ENCODE results near the gene STOML2. TPM values are rescaled to one million over a fixed set of nuclear protein-coding genes. Genes with fewer than 3 reads are reported as not detected.

Gene STOML2
- total RNA-seq, 1 experiment from 2014 or later: 109 TPM

DNA sequence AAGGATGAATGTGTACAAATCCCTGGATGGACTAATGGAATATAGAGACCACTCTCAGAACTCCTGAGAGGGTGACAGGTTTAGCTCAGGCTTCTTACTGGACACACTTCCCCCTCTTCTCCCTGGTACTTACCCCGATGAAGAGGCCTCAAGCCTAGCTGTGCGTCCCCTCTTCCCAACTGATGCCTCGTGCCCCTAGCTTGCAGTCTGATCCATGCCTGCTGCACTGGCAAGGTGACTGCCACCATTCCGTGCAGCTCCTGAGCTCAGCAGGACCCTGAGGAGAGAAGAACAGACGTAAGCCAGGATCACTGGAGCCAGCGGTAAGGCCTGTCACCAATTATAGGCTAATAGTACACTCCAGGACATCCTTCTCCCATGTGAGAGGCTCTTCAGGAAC is 5.5 kb upstream of the STOML2 start:
- no peaks in the 10 kb centered on the region for H3F3A ChIP-seq (ENCODE audit: insufficient read depth, low read depth)
- H3K4me1 ChIP-seq (replicated peaks; ENCODE audit: insufficient read depth): peaks cover 15% of the 10 kb centered on the region
- H3K36me3 ChIP-seq (ENCODE audit: low read depth): no peaks in the 10 kb centered on the region
- H3K4me2 ChIP-seq: no peak overlapping the region
- no peaks in the 10 kb centered on the region for H3K9me3 ChIP-seq (ENCODE audit: insufficient read depth, low read depth)
- H2AFZ ChIP-seq: no peak overlapping the region
- intact Hi-C loops (cut with micrococcal nuclease; ENCODE audit: unreplicated experiment): no loop called here
- TF ChIP-seq EZH2 (IDR thresholded peaks at IDR 0.05; ENCODE audit: low read depth) (no peak), CTCF (conservative IDR thresholded peaks at IDR 0.05) (no peak)
- DNase-seq: no peak
- 0 out of 2 replicates have a peak, but pooled peaks cover 4% of the 10 kb centered on the region for H3K79me2 ChIP-seq (ENCODE audit: low read depth)
- ChIA-PET POLR2A (ENCODE audit: unreplicated experiment) (no interaction called here), CTCF (no interaction called here)
- no peaks in the 10 kb centered on the region for H4K20me1 ChIP-seq (ENCODE audit: insufficient read depth)
- BruUV-seq (replicated peaks): no TSS peak
- no peaks in the 10 kb centered on the region for H3K9me2 ChIP-seq (ENCODE audit: insufficient read depth)
- H3K4me3 ChIP-seq: no peak overlapping the region
- no peak overlapping the region for H3K27ac ChIP-seq
- H3K27me3 ChIP-seq (ENCODE audit: insufficient read depth, low read depth): no peaks in the 10 kb centered on the region

DNA sequence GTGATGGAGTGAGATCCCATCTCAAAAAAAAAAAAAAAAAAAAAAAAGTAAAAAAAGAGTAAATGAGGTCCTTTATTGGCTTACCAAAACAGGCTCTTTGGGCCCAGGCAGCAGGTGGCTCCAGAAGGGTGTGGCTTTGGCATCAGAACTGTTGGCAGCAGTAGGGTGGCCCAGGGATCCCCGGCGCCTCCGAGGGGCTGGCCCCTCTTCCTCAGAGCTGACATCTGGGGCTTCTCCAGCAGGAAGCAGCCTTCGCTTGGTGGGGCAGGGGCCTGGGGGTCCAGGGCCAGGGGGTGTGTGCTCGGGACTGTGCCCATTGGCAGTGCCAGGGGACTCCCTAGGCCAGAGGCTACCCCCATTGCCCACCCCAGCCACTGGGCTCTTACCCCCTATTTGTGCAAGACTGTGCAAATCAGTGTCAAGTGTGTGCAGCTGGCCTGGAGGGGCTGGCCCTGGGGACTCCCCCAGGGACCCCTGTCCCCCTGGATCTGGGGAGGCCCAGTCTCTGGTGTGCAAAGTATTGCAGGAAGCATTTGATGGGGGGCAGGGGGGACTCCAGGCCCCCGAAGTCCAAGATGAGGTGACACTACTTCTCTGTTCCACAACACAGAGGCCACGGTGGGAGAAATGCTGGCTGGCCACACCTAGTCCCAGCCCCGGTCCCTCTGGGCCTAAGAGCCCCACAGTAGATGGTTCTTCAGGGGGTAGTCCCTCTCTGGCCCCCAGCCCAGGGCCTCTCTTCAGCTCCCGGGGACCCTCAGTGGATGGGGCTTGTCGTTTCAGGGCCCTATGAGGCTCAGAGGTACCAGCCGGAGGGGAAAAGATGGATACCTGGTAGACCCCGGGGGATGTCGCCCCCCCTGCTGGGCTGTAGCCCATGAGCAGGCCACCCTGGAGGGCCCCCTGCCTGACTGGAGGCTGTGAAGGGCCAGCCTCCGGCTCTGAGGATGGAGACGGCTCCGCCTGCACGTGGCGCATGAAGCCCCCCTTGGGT is 4.7 kb upstream of the STOML2 start:
- no peaks in the 10 kb centered on the region for H3K36me3 ChIP-seq (ENCODE audit: low read depth)
- no peaks in the 10 kb centered on the region for H3K27me3 ChIP-seq (ENCODE audit: insufficient read depth, low read depth)
- TF ChIP-seq EZH2 (IDR thresholded peaks at IDR 0.05; ENCODE audit: low read depth): no peak
- TF ChIP-seq CTCF (conservative IDR thresholded peaks at IDR 0.05): no peak
- H4K20me1 ChIP-seq (ENCODE audit: insufficient read depth): no peaks in the 10 kb centered on the region
- H3K79me2 ChIP-seq (ENCODE audit: low read depth): peaks cover 2% of the 10 kb centered on the region
- no TSS peak for BruUV-seq (replicated peaks)
- H3K4me1 ChIP-seq (replicated peaks; ENCODE audit: insufficient read depth): peaks cover 15% of the 10 kb centered on the region
- H3K4me2 ChIP-seq: no peak overlapping the region
- H3F3A ChIP-seq (ENCODE audit: insufficient read depth, low read depth): no peaks in the 10 kb centered on the region
- no peaks in the 10 kb centered on the region for H3K9me2 ChIP-seq (ENCODE audit: insufficient read depth)
- no peak overlapping the region for H3K4me3 ChIP-seq
- intact Hi-C loops (cut with micrococcal nuclease; ENCODE audit: unreplicated experiment): no loop called here
- no peak overlapping the region for H3K27ac ChIP-seq
- DNase-seq: no peak
- ChIA-PET POLR2A (ENCODE audit: unreplicated experiment) (no interaction called here), CTCF (no interaction called here)
- no peaks in the 10 kb centered on the region for H3K9me3 ChIP-seq (ENCODE audit: insufficient read depth, low read depth)
- no peak overlapping the region for H2AFZ ChIP-seq

GRCh38 chr9:35106343-35106730 is 3.4 kb upstream of the STOML2 start:
- intact Hi-C loops (cut with micrococcal nuclease; ENCODE audit: unreplicated experiment): no loop called here
- ChIA-PET POLR2A (ENCODE audit: unreplicated experiment) (no interaction called here), CTCF (no interaction called here)
- peaks cover 15% of the 10 kb centered on the region for H3K79me2 ChIP-seq (ENCODE audit: low read depth)
- no peaks in the 10 kb centered on the region for H4K20me1 ChIP-seq (ENCODE audit: insufficient read depth)
- no peak overlapping the region for H3K4me3 ChIP-seq
- no peaks in the 10 kb centered on the region for H3F3A ChIP-seq (ENCODE audit: insufficient read depth, low read depth)
- TF ChIP-seq CTCF (conservative IDR thresholded peaks at IDR 0.05) (no peak), EZH2 (IDR thresholded peaks at IDR 0.05; ENCODE audit: low read depth) (no peak)
- no peak overlapping the region for H3K4me2 ChIP-seq
- BruUV-seq (replicated peaks): no TSS peak
- H3K9me3 ChIP-seq (ENCODE audit: insufficient read depth, low read depth): no peaks in the 10 kb centered on the region
- no peak overlapping the region for H3K27ac ChIP-seq
- no peak for DNase-seq
- no peaks in the 10 kb centered on the region for H3K36me3 ChIP-seq (ENCODE audit: low read depth)
- peaks cover 8% of the 10 kb centered on the region; the same call in 1 of the 2 replicates for H3K4me1 ChIP-seq (replicated peaks; ENCODE audit: insufficient read depth)
- H3K9me2 ChIP-seq (ENCODE audit: insufficient read depth): no peaks in the 10 kb centered on the region
- no peak overlapping the region for H2AFZ ChIP-seq
- no peaks in the 10 kb centered on the region for H3K27me3 ChIP-seq (ENCODE audit: insufficient read depth, low read depth)

All from PC-9 (cell line).